ENCODE results near the gene SLIT1.

GRCh38 chr10:97003151-97003803 lies 182.5 kb downstream of the SLIT1 start:
- TF ChIP-seq, protein P1, sequence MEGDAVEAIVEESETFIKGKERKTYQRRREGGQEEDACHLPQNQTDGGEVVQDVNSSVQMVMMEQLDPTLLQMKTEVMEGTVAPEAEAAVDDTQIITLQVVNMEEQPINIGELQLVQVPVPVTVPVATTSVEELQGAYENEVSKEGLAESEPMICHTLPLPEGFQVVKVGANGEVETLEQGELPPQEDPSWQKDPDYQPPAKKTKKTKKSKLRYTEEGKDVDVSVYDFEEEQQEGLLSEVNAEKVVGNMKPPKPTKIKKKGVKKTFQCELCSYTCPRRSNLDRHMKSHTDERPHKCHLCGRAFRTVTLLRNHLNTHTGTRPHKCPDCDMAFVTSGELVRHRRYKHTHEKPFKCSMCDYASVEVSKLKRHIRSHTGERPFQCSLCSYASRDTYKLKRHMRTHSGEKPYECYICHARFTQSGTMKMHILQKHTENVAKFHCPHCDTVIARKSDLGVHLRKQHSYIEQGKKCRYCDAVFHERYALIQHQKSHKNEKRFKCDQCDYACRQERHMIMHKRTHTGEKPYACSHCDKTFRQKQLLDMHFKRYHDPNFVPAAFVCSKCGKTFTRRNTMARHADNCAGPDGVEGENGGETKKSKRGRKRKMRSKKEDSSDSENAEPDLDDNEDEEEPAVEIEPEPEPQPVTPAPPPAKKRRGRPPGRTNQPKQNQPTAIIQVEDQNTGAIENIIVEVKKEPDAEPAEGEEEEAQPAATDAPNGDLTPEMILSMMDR (IDR thresholded peaks at IDR 0.05): no peak
- no peak for TF ChIP-seq EZH2 (IDR thresholded peaks at IDR 0.05; ENCODE audit: borderline replicate concordance, insufficient read depth, low read depth, low read length, poor library complexity, severe bottlenecking)
